Effector memory CD8-positive, alpha-beta T cell (primary cell): ENCODE results near the gene HEATR5A.
A peak's percentile ranks its signal among the peaks of the same experiment; 100 is the strongest.
"Not testable (repeated sequence)": the region's sequence is repeated elsewhere in the genome, so short reads cannot be mapped to it uniquely, and the experiment has no call there.

Source experiments
- ATAC-seq: fragments of 150-1000 bp; cut with Tn5 transposase; replicated peaks from 2 replicates; pipeline ENCODE4 v1.10.0; 2021; ENCODE audit warnings: mild to moderate bottlenecking, moderate library complexity
- DNase-seq, 3 experiments: peaks; one replicate each; pipeline ENCODE4 v3.0.0; 2021
- H3K27ac Mint-ChIP-seq, 2 donors: one replicate each; pipeline ENCODE4 v1.8.0; 2022; ENCODE audit warnings: mild to moderate bottlenecking in 2 of 2, mixed read lengths in 2 of 2, moderate library complexity in 2 of 2
- H3K27me3 Mint-ChIP-seq, 2 donors: one replicate each; pipeline ENCODE4 v1.8.0; 2022; ENCODE audit warnings: mixed read lengths in 2 of 2
- H3K36me3 Mint-ChIP-seq: one replicate; pipeline ENCODE4 v1.8.0; 2022; ENCODE audit warnings: mild to moderate bottlenecking, moderate library complexity, mixed read lengths; ENCODE audit not compliant: insufficient read depth
- H3K4me1 Mint-ChIP-seq, 2 donors: one replicate each; pipeline ENCODE4 v1.8.0; 2022; ENCODE audit warnings: low read depth in 2 of 2, mixed read lengths in 2 of 2
- H3K4me3 Mint-ChIP-seq, 2 donors: one replicate each; pipeline ENCODE4 v1.8.0; 2022; ENCODE audit warnings: mild to moderate bottlenecking in 2 of 2, mixed read lengths in 2 of 2, moderate library complexity in 2 of 2
- H3K9me3 Mint-ChIP-seq, 2 donors: one replicate each; pipeline ENCODE4 v1.8.0; 2022; ENCODE audit warnings: mixed read lengths in 2 of 2

Gene HEATR5A

GRCh38 chr14:31361761-31362160, 58.6 kb downstream of the HEATR5A start:
- H3K27me3 Mint-ChIP-seq, ATAC-seq, H3K9me3 Mint-ChIP-seq, H3K4me1 Mint-ChIP-seq, H3K4me3 Mint-ChIP-seq, DNase-seq: not testable (repeated sequence)
- H3K36me3 Mint-ChIP-seq = peaks cover 17% of the 10 kb centered on the region
- H3K27ac Mint-ChIP-seq = peak overlapping the region in 1 of 2 donors; percentile 58

GRCh38 chr14:31360919-31361662, 59.3 kb downstream of the HEATR5A start:
- Mint-ChIP-seq H3K27me3 (no peaks in the 10 kb centered on the region), H3K4me1 (no peaks in the 10 kb centered on the region), H3K36me3 (peaks cover 17% of the 10 kb centered on the region), H3K9me3 (no peaks in the 10 kb centered on the region), H3K4me3 (no peak overlapping the region), H3K27ac (no peak overlapping the region)
- no peak for DNase-seq
- ATAC-seq = no peak

- no peaks in the 10 kb centered on the region for H3K4me1 Mint-ChIP-seq
- DNase-seq (no peak), ATAC-seq (no peak)
- H3K9me3 Mint-ChIP-seq = no peaks in the 10 kb centered on the region
- no peak overlapping the region for H3K4me3 Mint-ChIP-seq
- H3K36me3 Mint-ChIP-seq = peaks cover 8% of the 10 kb centered on the region
- H3K27ac Mint-ChIP-seq = no peak overlapping the region
- no peaks in the 10 kb centered on the region for H3K27me3 Mint-ChIP-seq
These were observed 63.1 kb downstream of the HEATR5A start for GRCh38 chr14:31357279-31357678.

- DNase-seq = no peak
- Mint-ChIP-seq H3K27ac (no peak overlapping the region), H3K9me3 (no peaks in the 10 kb centered on the region), H3K4me1 (no peaks in the 10 kb centered on the region), H3K36me3 (peaks cover 26% of the 10 kb centered on the region), H3K27me3 (no peaks in the 10 kb centered on the region), H3K4me3 (no peak overlapping the region)
- ATAC-seq = no peak
These were observed 74.3 kb downstream of the HEATR5A start for GRCh38 chr14:31346097-31346496.

GRCh38 chr14:31341280-31341679, 79.1 kb downstream of the HEATR5A start:
- ATAC-seq (no peak), DNase-seq (no peak)
- H3K27me3 Mint-ChIP-seq = no peaks in the 10 kb centered on the region
- H3K4me3 Mint-ChIP-seq = no peak overlapping the region
- H3K36me3 Mint-ChIP-seq = peaks cover 20% of the 10 kb centered on the region
- no peaks in the 10 kb centered on the region for H3K4me1 Mint-ChIP-seq
- H3K9me3 Mint-ChIP-seq = no peaks in the 10 kb centered on the region
- no peak overlapping the region for H3K27ac Mint-ChIP-seq

- ATAC-seq = no peak
- H3K9me3 Mint-ChIP-seq = no peaks in the 10 kb centered on the region
- no peak overlapping the region for H3K4me3 Mint-ChIP-seq
- H3K36me3 Mint-ChIP-seq = peaks cover 20% of the 10 kb centered on the region
- no peaks in the 10 kb centered on the region for H3K27me3 Mint-ChIP-seq
- H3K27ac Mint-ChIP-seq = peak overlapping the region in 1 of 2 donors; percentile 25
- no peak for DNase-seq
- no peaks in the 10 kb centered on the region for H3K4me1 Mint-ChIP-seq
These were observed 79.9 kb downstream of the HEATR5A start for GRCh38 chr14:31340297-31341063.

GRCh38 chr14:31339743-31340142, 80.6 kb downstream of the HEATR5A start:
- Mint-ChIP-seq H3K27ac (no peak overlapping the region), H3K36me3 (peaks cover 20% of the 10 kb centered on the region), H3K9me3 (no peaks in the 10 kb centered on the region), H3K27me3 (no peaks in the 10 kb centered on the region), H3K4me1 (no peaks in the 10 kb centered on the region), H3K4me3 (no peak overlapping the region)
- DNase-seq = no peak
- no peak for ATAC-seq

- no peaks in the 10 kb centered on the region for H3K4me1 Mint-ChIP-seq
- DNase-seq = no peak
- no peak overlapping the region for H3K4me3 Mint-ChIP-seq
- no peaks in the 10 kb centered on the region for H3K27me3 Mint-ChIP-seq
- no peak for ATAC-seq
- H3K27ac Mint-ChIP-seq = no peak overlapping the region
- peaks cover 17% of the 10 kb centered on the region for H3K36me3 Mint-ChIP-seq
- H3K9me3 Mint-ChIP-seq = no peaks in the 10 kb centered on the region
These were observed 83.0 kb downstream of the HEATR5A start for GRCh38 chr14:31337331-31337730.

- no peak overlapping the region for H3K4me3 Mint-ChIP-seq
- H3K9me3 Mint-ChIP-seq = no peaks in the 10 kb centered on the region
- no peak for ATAC-seq
- no peak overlapping the region for H3K27ac Mint-ChIP-seq
- no peak for DNase-seq
- H3K36me3 Mint-ChIP-seq = peaks cover 12% of the 10 kb centered on the region
- H3K4me1 Mint-ChIP-seq = no peaks in the 10 kb centered on the region
- no peaks in the 10 kb centered on the region for H3K27me3 Mint-ChIP-seq
These were observed 83.7 kb downstream of the HEATR5A start for GRCh38 chr14:31336646-31337045.

GRCh38 chr14:31331395-31331794, 89.0 kb downstream of the HEATR5A start:
- H3K27me3 Mint-ChIP-seq, ATAC-seq, H3K4me3 Mint-ChIP-seq, H3K27ac Mint-ChIP-seq, DNase-seq, H3K4me1 Mint-ChIP-seq, H3K9me3 Mint-ChIP-seq, H3K36me3 Mint-ChIP-seq: not testable (repeated sequence)

GRCh38 chr14:31329876-31330521, 90.4 kb downstream of the HEATR5A start:
- not testable (repeated sequence) for H3K27me3 Mint-ChIP-seq, H3K9me3 Mint-ChIP-seq, H3K4me1 Mint-ChIP-seq, H3K4me3 Mint-ChIP-seq, H3K36me3 Mint-ChIP-seq, DNase-seq, H3K27ac Mint-ChIP-seq, ATAC-seq

GRCh38 chr14:31326111-31326510, 94.2 kb downstream of the HEATR5A start:
- Mint-ChIP-seq H3K9me3 (no peaks in the 10 kb centered on the region), H3K27ac (no peak overlapping the region), H3K27me3 (no peaks in the 10 kb centered on the region), H3K4me1 (no peaks in the 10 kb centered on the region), H3K4me3 (no peak overlapping the region), H3K36me3 (peaks cover 3% of the 10 kb centered on the region)
- ATAC-seq (no peak), DNase-seq (no peak)

GRCh38 chr14:31323419-31323818, 96.9 kb downstream of the HEATR5A start:
- DNase-seq (no peak), ATAC-seq (no peak)
- Mint-ChIP-seq H3K4me3 (no peak overlapping the region), H3K9me3 (no peaks in the 10 kb centered on the region), H3K27me3 (no peaks in the 10 kb centered on the region), H3K27ac (no peak overlapping the region), H3K36me3 (no peaks in the 10 kb centered on the region), H3K4me1 (no peaks in the 10 kb centered on the region)
